GM18868 (cell line): ENCODE measurements around the gene CELSR3.

Experiments used
- ATAC-seq: cut with Tn5 transposase; IDR thresholded peaks from one replicate; pipeline ENCODE4 v1.9.1; 2021; ENCODE audit warnings: mild to moderate bottlenecking, moderate library complexity; ENCODE audit not compliant: unreplicated experiment

The CELSR3 gene

GRCh38 chr3:48634661-48635221 is 27.9 kb downstream of the CELSR3 start:
- ATAC-seq = no peak

GRCh38 chr3:48633743-48634142 is 28.9 kb downstream of the CELSR3 start:
- ATAC-seq = no peak

GRCh38 chr3:48633256-48633655 is 29.4 kb downstream of the CELSR3 start:
- ATAC-seq = no peak

GRCh38 chr3:48631516-48632448 is 30.9 kb downstream of the CELSR3 start:
- ATAC-seq = no peak

- no peak for ATAC-seq
These were observed 31.9 kb downstream of the CELSR3 start for GRCh38 chr3:48630833-48631232.

- no peak for ATAC-seq
These were observed 32.3 kb downstream of the CELSR3 start for GRCh38 chr3:48630407-48630806.

GRCh38 chr3:48629894-48630293 is 32.8 kb downstream of the CELSR3 start:
- no peak for ATAC-seq

- ATAC-seq = no peak
These were observed 34.2 kb downstream of the CELSR3 start for GRCh38 chr3:48628277-48629017.

GRCh38 chr3:48625600-48625999 is 37.1 kb downstream of the CELSR3 start:
- ATAC-seq = no peak

- no peak for ATAC-seq
These were observed 37.9 kb downstream of the CELSR3 start for GRCh38 chr3:48624767-48625166.

GRCh38 chr3:48623851-48624547 is 38.7 kb downstream of the CELSR3 start:
- ATAC-seq = no peak

- ATAC-seq = no peak
These were observed 41.2 kb downstream of the CELSR3 start, which contains the start of gene TMEM89 for GRCh38 chr3:48621461-48621869. Gene TMEM89 (minus strand): TSS chr3:48621769. CDS start chr3:48621756, 13 bp downstream.

- ATAC-seq = no peak
These were observed 42.9 kb downstream of the CELSR3 start for GRCh38 chr3:48619541-48620524.

GRCh38 chr3:48617559-48617958 is 45.1 kb downstream of the CELSR3 start:
- no peak for ATAC-seq

GRCh38 chr3:48614044-48614443 is 48.6 kb downstream of the CELSR3 start:
- ATAC-seq = no peak

GRCh38 chr3:48612309-48612708 is 50.4 kb downstream of the CELSR3 start:
- no peak for ATAC-seq

GRCh38 chr3:48609088-48610005 is 53.3 kb downstream of the CELSR3 start, which contains the start of gene UQCRC1:
Gene UQCRC1 (minus strand): TSS chr3:48609646. CDS start chr3:48609620, 26 bp downstream.
- ATAC-seq = peak; percentile 93

- no peak for ATAC-seq
These were observed 55.2 kb downstream of the CELSR3 start for GRCh38 chr3:48607519-48607918.

- ATAC-seq = no peak
These were observed 61.1 kb downstream of the CELSR3 start for GRCh38 chr3:48601622-48601994.
